Common myeloid progenitor, CD34-positive (primary cell): ENCODE measurements around the gene OSBPL10.

Experiments
- CTCF ChIA-PET: fragments of 350-600 bp; sonication (Branson Sonifier 250); formaldehyde crosslinking; loops from one replicate; lab custom pipeline; 2021; ENCODE audit warnings: antibody characterized with exemption; lab: Charles Lee
- POLR2A ChIA-PET: fragments of 350-600 bp; sonication (Branson Sonifier 250); formaldehyde crosslinking; loops from one replicate; lab custom pipeline; 2021; ENCODE audit warnings: antibody characterized with exemption; lab: Charles Lee
- DNase-seq, 3 donors: peaks; one replicate each; pipeline versions ENCODE4 v3.0.0 to v3.0.0-alpha.2; 2013
- H3K27ac ChIP-seq, 2 experiments: 1 replicate in 1 of 2; 2 replicates in 1 of 2; pipeline ENCODE4 v1.7.0; 2013; ENCODE audit warnings: inconsistent platforms in 2 of 2, low read length in 2 of 2, mild to moderate bottlenecking in 2 of 2, low read depth in 1 of 2, moderate library complexity in 1 of 2; ENCODE audit not compliant: severe bottlenecking in 2 of 2, insufficient read depth in 1 of 2, poor library complexity in 1 of 2
- H3K27me3 ChIP-seq, 5 experiments: replicated peaks in 2 of 5; 1 replicate in 3 of 5; 2 replicates in 2 of 5; pipeline versions ENCODE4 v1.6.1 to v1.7.0; 2013; ENCODE audit warnings: low read length in 4 of 5, mild to moderate bottlenecking in 2 of 5, moderate library complexity in 2 of 5, inconsistent platforms in 1 of 5; ENCODE audit not compliant: insufficient read depth in 5 of 5, control insufficient read depth in 4 of 5
- H3K36me3 ChIP-seq, 4 experiments: 1 replicate in 2 of 4; 2 replicates in 2 of 4; pipeline versions ENCODE4 v1.6.1 to v1.7.0; 2013; ENCODE audit warnings: low read length in 3 of 4, control low read depth in 1 of 4, mild to moderate bottlenecking in 1 of 4; ENCODE audit not compliant: control insufficient read depth in 4 of 4, insufficient read depth in 4 of 4
- H3K4me1 ChIP-seq, 4 experiments: 1 replicate in 3 of 4; 2 replicates in 1 of 4; pipeline versions ENCODE4 v1.6.1 to v1.7.1; 2013; ENCODE audit warnings: low read length in 3 of 4, mild to moderate bottlenecking in 3 of 4, control low read depth in 1 of 4, inconsistent platforms in 1 of 4, moderate library complexity in 1 of 4; ENCODE audit not compliant: control insufficient read depth in 4 of 4, insufficient read depth in 4 of 4; ENCODE audit errors: control extremely low read depth in 1 of 4
- H3K4me3 ChIP-seq, 7 experiments: 1 replicate in 4 of 7; 2 replicates in 3 of 7; pipeline versions ENCODE4 v1.5.1 to v1.7.0; 2013; ENCODE audit warnings: mild to moderate bottlenecking in 7 of 7, low read length in 6 of 7, moderate library complexity in 6 of 7, inconsistent platforms in 2 of 7, low read depth in 2 of 7, control low read depth in 1 of 7; ENCODE audit not compliant: insufficient read depth in 4 of 7, control insufficient read depth in 1 of 7; ENCODE audit errors: extremely low read depth in 1 of 7
- H3K9me3 ChIP-seq, 5 experiments: 1 replicate in 4 of 5; 2 replicates in 1 of 5; pipeline versions ENCODE4 v1.6.1 to v1.7.1; 2013; ENCODE audit warnings: low read length in 4 of 5, mild to moderate bottlenecking in 2 of 5, inconsistent platforms in 1 of 5, low read depth in 1 of 5, moderate library complexity in 1 of 5; ENCODE audit not compliant: control insufficient read depth in 4 of 5, insufficient read depth in 2 of 5; ENCODE audit errors: control extremely low read depth in 1 of 5
- WGBS: methylation state at CpG from one replicate; pipeline ENCODE4 v1.1.5; 2013; ENCODE audit not compliant: insufficient coverage; 5-methylcytosine and 5-hydroxymethylcytosine counted together

OSBPL10 gene

DNA sequence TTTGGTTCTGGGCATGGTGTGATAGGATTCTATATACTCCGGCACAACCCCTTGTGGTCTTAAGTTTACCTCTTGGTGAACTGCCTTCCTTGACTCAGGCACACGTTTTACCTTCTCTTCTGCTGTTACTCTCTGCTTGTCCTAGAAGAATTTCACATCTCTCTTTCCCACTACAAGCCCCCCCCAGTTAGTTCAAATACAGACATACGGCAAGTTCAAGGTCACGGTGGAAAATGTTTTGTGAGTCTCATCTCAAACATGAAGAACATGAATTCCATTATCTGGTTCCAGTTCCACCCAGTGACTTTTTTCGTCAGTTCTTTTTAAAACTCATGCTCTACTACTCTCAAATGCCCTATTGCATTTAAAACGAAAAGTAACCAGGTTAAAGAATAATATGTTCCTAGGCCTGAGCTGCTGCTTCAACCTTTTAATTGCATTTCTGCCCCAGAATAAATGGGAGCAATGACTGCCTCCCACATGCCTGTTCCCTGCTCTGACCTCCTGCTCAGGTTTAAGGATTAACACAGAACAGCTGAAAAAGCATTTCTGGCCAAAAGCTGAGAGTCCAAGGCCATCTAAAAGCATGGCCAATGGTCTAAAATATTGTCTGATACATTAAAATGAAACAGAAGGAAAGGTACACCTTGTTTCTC lies 132.8 kb downstream of the OSBPL10 start:
- Histone ChIP-seq H3K9me3 (no peaks in the 10 kb centered on the region), H3K36me3 (no peaks in the 10 kb centered on the region), H3K27ac (no peak overlapping the region), H3K4me3 (no peak overlapping the region), H3K4me1 (no peaks in the 10 kb centered on the region), H3K27me3 (no peaks in the 10 kb centered on the region)
- CTCF ChIA-PET: interaction anchor here (0.6 kb wide), 1 partner anchor 21 kb away, joined by 3 read pairs; no protein-coding TSS in a partner anchor
- no peak for DNase-seq
- 96% methylated on average over 3 of the region's 6 CpGs for WGBS
- POLR2A ChIA-PET: no interaction called here

DNA sequence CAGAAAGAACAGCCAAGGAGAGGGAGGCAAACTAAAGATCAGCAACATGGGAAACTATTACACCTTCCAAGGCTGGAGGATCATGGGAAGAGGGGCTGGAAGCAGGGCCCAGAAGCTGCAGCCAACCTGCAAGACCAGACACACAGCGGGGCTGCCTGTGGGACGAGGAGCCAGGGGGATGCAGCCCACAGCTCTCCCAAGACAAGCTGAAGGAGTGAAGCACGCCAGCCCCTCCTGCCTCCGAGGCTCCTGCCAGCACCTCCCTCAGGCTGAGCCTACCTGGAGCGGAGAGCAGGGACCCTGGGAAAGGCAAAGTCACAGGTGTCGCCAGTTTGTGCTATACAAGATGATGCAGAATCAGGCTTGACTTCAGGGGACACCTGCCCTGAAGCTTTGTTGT lies 133.3 kb downstream of the OSBPL10 start:
- Histone ChIP-seq H3K4me1 (no peaks in the 10 kb centered on the region), H3K9me3 (no peaks in the 10 kb centered on the region), H3K27ac (no peak overlapping the region), H3K4me3 (no peak overlapping the region), H3K36me3 (no peaks in the 10 kb centered on the region), H3K27me3 (no peaks in the 10 kb centered on the region)
- ChIA-PET CTCF (no interaction called here), POLR2A (no interaction called here)
- WGBS: 100% methylated on average over 6 of the region's 6 CpGs
- no peak for DNase-seq

DNA sequence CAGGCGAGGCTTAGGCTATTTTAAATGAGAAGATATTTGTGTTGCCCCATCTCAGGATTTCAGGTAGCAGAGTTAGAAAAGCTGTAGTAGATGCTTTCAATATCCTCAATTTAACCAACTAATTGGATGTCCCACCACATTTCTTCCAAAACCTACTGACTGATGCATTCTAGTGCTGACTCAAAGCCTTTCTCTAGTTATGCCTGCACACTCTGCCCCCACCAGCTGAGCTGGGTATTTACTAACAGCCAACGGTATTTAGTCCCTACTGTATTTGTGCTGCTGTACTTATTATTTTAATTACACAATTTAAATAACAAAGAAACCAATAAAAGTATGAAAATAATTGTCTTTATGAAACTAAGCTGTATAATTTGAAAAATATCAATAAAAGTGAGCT lies 139.5 kb downstream of the OSBPL10 start:
- Histone ChIP-seq H3K27ac (no peak overlapping the region), H3K4me1 (no peaks in the 10 kb centered on the region), H3K27me3 (no peaks in the 10 kb centered on the region), H3K4me3 (no peak overlapping the region), H3K9me3 (no peaks in the 10 kb centered on the region), H3K36me3 (no peaks in the 10 kb centered on the region)
- CTCF ChIA-PET: interaction anchor here (1.5 kb wide), 1 partner anchor 9 kb away, joined by 6 read pairs; no protein-coding TSS in a partner anchor
- WGBS: no CpG with 5 or more reads among the region's 2 CpGs
- POLR2A ChIA-PET: no interaction called here
- no peak for DNase-seq

GRCh38 chr3:31840252-31840651 lies 140.8 kb downstream of the OSBPL10 start:
- Histone ChIP-seq H3K4me3 (no peak overlapping the region), H3K36me3 (no peaks in the 10 kb centered on the region), H3K27ac (no peak overlapping the region), H3K27me3 (no peaks in the 10 kb centered on the region), H3K9me3 (no peaks in the 10 kb centered on the region), H3K4me1 (no peaks in the 10 kb centered on the region)
- no peak for DNase-seq
- POLR2A ChIA-PET: no interaction called here
- 100% methylated on average over 1 of the region's 4 CpGs for WGBS
- CTCF ChIA-PET: no interaction called here

DNA sequence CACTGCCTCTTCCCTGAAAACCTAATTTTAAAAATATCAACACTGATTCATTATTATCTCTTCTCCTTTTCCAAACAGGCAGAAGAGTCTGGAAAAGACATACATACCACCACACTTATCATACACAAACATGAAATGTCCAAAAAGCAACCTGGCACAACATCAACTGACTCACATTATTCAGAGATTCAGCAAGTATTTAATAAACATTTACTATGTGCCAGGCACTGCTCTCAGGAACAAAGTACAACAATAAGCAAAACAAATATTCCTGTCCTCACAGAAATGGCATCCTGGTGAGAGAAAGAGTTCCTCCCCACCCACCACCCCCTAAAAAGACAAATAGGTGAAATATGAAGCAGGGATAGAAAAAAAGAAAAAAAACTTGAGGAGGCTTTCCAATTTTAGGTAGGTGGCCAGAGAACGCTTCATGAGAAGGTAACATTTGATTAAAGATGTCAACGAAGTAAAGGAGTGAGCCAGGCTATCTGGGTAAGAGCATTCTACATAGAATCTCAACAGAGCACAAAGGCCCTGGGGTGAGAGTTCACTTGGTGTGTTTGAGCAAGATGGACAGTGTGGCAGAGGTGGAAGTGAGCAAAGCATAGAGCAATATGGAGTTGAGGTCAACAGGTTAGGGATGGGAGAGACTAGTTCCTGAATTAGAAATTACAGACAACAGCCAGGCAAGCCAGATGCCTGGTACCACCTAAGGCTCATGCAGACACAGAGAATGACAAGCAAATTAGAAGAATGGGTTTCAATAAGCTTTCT lies 141.7 kb downstream of the OSBPL10 start:
- Histone ChIP-seq H3K4me3 (no peak overlapping the region), H3K36me3 (no peaks in the 10 kb centered on the region), H3K9me3 (no peaks in the 10 kb centered on the region), H3K4me1 (no peaks in the 10 kb centered on the region), H3K27me3 (no peaks in the 10 kb centered on the region), H3K27ac (no peak overlapping the region)
- POLR2A ChIA-PET: no interaction called here
- 100% methylated on average over 2 of the region's 2 CpGs for WGBS
- CTCF ChIA-PET: interaction anchor here (1.2 kb wide), 1 partner anchor 35 kb away, joined by 3 read pairs; no protein-coding TSS in a partner anchor
- DNase-seq: no peak

DNA sequence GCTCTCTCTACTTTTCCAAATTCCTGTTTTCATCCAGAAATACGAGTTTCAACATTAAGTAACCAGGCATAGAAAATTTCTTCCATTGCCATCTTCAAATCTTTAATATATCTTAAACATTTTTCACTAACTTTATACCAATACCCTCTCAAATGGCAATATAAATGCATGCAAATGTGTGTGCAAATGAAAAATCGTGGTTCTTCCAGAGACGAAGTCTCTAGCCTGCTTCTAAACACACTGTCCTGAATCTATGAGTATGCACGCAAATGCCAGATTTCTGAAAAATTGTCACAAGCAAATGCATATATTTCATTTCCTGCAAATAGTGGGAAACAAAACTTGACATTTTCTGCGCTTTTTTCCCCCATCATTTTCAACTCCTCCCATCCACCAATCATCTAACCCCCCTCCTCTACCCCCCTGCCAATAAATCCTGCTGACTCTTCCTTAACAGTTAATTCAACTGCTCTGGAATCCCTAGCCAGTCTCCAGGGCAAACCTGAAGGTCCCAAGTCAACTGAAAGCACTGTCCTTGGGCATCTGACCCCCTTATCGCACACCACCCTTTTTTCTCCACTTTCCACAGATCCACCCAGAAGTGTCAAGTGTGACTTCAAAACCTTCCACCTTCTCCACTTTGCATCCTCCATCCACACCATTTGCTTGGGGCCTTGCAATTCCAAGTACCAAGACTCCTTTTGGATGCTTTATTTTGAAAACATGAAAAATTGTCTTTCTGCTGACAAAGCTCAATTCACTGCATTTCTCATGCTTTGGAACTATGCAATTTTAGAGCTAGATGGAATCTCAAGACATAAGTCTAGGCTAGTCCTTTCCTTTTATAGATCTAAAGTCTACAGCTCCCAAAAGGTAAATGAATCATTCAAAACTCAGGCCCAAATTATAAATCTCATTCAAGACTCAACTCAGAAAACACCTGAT lies 144.7 kb downstream of the OSBPL10 start:
- ChIA-PET CTCF (interaction anchor here (0.7 kb wide), 1 partner anchor 225 kb away, joined by 3 read pairs; no protein-coding TSS in a partner anchor), POLR2A (no interaction called here)
- no peaks in the 10 kb centered on the region for H3K36me3 ChIP-seq
- DNase-seq: no peak
- no peaks in the 10 kb centered on the region for H3K9me3 ChIP-seq
- 98% methylated on average over 4 of the region's 6 CpGs for WGBS
- no peak overlapping the region for H3K27ac ChIP-seq
- H3K4me1 ChIP-seq: no peaks in the 10 kb centered on the region
- H3K4me3 ChIP-seq: no peak overlapping the region
- no peaks in the 10 kb centered on the region for H3K27me3 ChIP-seq
